Liver (tissue), 2 donors: ENCODE measurements around the gene CATSPER3.

Experiments
- CTCF ChIP-seq: fragments of 150-350 bp; IDR thresholded peaks from 2 replicates; pipeline ENCODE4 v1.5.1; 2017; ENCODE audit warnings: improper control_type of control experiment, low read depth, low read length; ENCODE audit not compliant: missing input control
- ZBTB33 ChIP-seq: IDR thresholded peaks from 2 replicates; pipeline ENCODE4 v1.6.1; 2016; ENCODE audit warnings: antibody characterized with exemption
- donor health status: healthy.

- TF ChIP-seq CTCF (no peak), ZBTB33 (no peak)
Observed at GRCh38 chr5:135013445-135013844, 45.7 kb downstream of the CATSPER3 start.
